GM19240 (cell line): ENCODE results near the gene EML3.
A peak's percentile ranks its signal among the peaks of the same experiment; 100 is the strongest.
"Not testable (repeated sequence)": the region's sequence is repeated elsewhere in the genome, so short reads cannot be mapped to it uniquely, and the experiment has no call there.

Experiments used
- DNase-seq: peaks from one replicate; pipeline ENCODE4 v3.0.0; 2011; ENCODE audit warnings: low spot score; ENCODE audit not compliant: insufficient read length

Gene EML3

DNA sequence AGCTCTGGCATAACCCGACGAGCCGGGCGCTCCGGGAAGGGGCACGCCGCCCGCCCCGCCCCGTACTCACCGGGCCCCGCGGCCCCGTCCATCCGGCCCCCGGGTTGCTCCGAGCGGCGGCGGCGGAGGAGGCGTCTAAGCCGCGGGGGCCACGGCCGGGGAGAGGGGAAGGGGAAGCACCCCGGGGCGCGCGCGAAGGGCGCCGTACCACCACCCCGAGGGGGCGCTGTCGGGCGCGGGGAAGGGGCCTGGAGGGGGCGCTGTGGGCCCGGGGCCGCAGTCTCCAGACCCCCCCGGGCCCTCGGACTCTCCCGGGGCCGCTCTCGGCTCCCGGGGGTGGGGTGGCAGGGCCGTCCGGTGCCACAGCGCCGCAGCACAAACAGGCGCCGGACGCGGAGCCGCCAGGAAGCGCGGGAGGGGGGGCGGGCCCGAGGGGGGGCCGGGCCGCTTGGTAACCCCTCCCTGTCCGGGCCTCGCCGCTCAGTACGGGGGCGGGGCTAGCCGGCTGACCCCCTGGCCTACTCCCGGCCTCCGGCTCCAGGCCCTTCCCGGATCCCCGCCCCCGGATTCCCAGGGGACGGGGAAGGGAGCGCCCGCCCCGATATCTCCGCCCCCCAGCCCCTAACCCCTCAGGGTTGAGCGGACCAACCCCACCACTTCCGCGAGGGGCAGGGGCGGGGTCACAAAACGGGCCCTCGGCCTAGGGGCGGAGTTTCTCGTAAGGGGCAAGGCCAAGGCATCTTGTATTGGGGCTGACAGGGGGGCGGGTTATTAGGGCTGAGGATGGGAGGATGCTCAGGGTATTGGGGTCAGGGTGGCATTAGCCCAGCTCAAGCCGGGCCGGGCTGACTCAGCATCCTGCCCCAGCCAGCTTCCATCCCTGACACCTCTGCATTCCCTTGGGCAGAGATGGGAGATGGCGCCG, at the start of gene EML3, which contains the start of gene ROM1:
TSS of gene EML3 (minus strand) at position 410 of the 925 bp plus-strand sequence. CDS start at position 92, 318 bp downstream.
TSS of gene ROM1 (plus strand) at position 892 of the 925 bp plus-strand sequence. CDS start at position 917, 25 bp downstream.
- DNase-seq = peak; percentile 75

DNA sequence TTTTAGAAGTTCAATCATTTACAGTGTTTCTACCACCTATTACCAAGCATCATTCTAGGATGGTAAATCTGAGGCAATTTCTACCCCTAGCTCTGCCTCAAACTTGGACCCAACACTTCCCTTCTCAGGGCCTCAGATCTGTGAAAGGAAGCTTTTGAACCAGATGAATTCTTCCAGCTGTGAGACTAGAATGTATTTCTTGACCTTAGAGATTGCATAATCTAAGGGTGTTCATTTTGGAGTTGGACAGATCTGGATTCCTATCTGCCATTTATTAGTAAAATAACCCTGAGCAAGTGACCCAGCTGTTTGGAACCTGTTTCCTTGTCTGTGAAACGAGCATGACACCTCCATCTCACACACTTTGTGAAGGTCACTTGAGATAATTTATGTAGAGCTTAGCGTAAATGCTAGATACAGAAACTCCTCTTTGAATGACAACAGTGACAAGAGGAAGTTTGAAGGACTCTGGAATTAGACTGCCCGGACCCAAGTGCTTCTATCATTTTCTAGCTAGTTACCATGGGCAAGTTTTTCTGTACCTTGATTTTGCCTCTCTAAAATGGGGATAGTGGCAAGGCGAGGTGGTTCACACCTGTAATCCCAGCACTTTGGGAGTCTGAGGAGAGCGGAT, 44.3 kb upstream of the EML3 start:
- no peak for DNase-seq

GRCh38 chr11:62654297-62654696, 41.7 kb upstream of the EML3 start:
- DNase-seq = no peak

GRCh38 chr11:62652161-62653006, 39.8 kb upstream of the EML3 start:
- no peak for DNase-seq

- DNase-seq = not testable (repeated sequence)
These were observed 37.7 kb upstream of the EML3 start for GRCh38 chr11:62650283-62650682.

- no peak for DNase-seq
These were observed 36.9 kb upstream of the EML3 start for GRCh38 chr11:62649486-62649885.

DNA sequence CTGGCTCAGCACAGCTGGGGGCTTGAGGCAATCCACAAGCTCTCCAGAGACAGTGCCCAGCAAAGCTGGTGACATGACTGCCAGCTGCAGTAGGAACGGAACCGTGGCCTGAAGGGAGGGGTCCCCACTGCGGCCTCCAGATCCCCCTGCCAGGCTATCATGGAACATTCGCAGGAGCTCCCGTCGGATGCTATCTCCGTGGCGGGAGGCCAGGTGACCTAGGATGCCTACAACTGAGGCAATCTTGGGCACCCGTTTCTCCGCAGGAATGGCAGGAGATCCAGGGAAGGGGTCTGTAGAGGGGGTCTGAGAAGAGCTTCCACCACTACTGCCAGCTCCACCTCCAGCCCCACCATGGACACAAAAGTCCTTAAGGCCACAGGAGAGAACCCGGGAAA, 36.4 kb upstream of the EML3 start:
- DNase-seq = no peak

GRCh38 chr11:62648185-62648966, 35.8 kb upstream of the EML3 start:
- DNase-seq = no peak

GRCh38 chr11:62647609-62648005, 35.0 kb upstream of the EML3 start:
- no peak for DNase-seq

DNA sequence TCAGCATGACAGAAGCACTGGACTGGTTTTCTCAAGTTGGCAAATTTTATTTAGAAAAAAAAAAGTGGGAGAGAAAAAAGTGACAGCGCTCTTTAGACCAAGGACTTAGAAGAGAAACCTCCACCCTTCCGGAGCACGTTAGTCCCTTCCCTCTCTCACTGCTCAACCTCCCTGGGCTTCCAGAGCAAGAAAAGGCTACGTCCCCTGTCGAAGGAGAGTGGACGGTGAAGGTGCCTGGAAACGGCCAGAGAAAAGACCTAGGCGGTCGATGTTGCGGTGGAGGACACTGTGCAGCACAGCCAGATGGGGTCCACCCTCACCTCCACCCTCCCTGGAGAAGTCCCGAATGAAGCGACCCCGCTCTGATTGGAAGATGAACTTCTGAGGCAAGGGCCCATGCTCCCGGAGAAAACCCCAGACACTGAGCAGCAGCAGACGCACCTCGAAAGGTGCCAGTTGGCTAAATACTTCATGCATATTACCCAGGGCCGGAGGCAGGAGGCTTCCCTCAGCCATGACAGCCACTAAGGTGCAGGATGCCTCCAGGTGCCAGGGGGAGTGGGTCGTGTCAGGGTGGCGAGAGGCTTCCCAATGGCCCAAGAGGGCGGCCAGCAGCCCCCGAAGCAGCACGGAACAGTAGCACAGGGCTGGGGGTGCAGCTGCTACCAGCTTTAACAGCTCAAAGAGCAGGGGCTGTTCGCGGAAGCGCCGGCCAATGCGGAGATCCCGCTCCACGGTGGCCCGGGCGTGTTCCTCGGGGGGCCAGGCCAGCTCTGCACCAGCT, 34.4 kb upstream of the EML3 start:
- DNase-seq = no peak

DNA sequence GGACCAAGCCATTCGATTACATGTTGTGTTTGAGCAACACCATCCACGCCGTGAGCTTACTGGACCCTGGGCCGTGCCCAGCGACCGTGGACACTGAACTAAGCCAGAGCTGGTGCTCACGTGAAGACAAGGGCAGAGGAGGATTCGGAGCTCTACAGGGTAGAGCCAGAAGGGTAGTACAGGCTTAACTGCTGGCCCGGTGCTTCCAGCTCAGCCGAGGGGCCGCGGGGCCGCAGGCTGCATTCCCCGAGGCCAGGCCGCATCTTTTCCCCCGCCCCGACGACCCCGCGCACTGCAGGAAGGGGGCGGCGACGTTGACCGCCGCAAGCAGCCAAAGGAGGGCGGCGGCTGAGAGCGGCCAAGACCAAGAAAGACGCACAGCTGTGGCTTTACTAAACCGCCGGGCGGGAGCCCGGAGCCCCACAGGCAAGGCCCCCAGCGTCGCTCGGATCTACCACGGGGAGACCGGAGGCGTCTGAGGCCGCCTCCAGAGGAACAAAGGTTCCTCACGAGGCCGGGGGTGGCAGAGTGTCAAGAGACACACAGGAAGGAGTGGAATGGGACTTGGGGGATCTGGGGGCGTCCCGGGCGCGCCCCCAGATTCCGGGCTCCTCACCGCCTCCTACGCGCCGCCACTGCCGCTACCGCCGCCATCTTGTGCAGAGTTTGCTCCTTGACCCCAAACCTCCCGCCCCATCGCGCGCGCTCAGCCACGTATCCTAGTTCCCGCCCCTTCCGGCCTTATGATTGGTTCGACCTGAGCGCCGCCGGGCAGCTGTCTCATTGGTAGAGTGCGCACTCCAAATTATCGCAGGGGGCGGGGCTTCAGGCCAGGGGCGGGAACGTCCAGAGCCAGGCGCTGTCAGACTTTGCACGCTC, 33.6 kb upstream of the EML3 start, which contains the start of gene GANAB:
TSS of gene GANAB (minus strand) at position 668 of the 879 bp plus-strand sequence. CDS start at position 654, 14 bp downstream.
- DNase-seq = peak; percentile 98

DNA sequence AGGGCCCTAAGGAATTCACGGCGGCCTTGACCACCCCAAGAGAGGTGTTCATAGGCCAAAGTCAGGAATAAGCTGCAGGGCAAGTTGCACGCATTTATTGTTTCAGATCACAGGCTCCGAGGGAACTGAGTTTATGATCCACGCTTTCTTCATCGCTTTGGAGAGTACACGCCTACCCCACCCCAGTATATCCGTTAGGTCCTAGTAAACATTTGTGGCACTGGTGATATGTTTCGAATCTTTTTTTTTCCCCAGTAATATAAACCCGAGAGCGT, 33.0 kb upstream of the EML3 start:
- DNase-seq = no peak

DNA sequence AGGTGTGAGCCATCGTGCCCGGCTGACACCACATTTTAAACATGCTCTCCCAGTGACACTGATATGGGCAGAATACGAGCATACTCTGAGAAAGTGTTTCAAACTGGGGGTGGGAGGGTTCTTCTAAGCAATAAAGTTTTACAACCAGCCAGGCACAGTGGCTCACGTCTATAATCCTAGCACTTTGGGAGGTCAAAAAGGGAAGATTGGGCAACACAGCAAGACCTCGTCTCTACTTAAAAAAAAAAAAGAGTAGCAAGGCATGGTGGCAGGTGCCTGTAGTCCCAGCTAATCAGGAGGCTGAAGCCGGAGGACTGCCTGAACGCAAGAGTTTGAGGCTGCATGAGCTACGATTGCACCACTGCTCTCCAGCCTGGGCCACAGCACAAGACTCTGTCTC, 31.6 kb upstream of the EML3 start:
- DNase-seq = no peak

DNA sequence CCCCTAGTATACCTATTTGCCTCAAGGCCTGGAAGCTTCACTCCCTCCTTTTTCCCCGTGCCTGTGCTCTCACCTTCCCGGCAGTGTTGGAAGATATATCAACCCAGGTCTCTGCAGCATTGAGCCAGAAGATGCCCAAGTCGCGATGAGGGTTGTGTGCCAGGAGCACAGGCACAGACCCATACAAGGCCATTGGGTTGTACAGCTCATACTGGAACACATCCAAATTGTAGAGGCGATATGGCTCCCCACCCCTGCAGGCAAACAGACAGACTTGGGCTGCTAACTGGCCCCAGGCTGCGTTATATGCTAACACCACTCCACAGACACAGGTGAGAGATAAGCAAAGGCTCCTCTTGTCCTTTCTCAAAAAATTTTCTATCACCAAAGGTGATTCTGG, 19.9 kb upstream of the EML3 start:
- no peak for DNase-seq

DNA sequence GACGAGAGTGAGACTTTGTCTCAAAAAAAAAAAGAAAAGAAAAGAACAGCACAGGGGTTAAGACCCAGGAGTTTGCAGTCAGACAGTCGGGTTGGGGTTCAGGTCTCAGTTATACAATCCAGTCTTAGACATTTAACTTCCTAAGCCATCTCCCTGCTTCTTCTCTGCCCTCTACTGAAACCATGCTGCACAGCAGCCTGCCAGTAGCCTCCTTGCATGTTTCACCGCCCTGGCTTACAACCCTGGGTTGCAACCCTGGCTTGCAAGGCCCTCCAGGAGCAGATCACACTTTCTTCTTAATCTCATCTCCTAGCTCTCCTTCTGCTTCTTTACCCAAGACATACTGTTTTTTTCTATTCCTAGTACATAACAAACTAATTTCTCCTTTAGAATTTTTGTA, 15.1 kb upstream of the EML3 start:
- DNase-seq = no peak

DNA sequence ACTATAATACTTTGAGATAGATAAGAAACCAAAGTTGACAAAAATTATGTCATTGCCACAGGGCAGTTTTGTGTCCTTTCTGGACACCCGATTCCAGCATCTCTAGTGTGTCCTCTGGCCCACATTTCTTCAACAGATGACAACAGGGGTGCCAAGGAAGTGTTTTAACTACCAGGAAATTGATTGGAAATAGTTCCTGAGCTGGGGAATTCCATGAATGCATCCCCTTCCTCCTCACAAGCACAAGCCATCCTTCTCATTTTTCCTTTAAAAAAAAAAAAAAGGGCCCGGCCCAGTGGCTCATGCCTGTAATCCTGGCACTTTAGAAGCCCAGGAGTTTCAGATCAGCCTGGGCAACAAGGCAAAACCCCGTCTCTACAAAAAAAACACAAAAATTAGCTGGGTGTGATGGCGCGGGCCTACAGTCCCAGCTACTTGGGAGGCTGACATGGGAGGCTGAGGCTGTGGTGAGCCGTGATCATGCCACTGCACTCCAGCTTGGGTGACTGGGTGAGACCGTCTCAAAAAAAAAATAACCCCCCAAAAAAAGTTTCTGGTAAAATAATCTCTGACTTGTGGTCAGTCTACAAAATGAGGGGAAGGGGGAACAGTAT, 10.0 kb upstream of the EML3 start:
- no peak for DNase-seq

DNA sequence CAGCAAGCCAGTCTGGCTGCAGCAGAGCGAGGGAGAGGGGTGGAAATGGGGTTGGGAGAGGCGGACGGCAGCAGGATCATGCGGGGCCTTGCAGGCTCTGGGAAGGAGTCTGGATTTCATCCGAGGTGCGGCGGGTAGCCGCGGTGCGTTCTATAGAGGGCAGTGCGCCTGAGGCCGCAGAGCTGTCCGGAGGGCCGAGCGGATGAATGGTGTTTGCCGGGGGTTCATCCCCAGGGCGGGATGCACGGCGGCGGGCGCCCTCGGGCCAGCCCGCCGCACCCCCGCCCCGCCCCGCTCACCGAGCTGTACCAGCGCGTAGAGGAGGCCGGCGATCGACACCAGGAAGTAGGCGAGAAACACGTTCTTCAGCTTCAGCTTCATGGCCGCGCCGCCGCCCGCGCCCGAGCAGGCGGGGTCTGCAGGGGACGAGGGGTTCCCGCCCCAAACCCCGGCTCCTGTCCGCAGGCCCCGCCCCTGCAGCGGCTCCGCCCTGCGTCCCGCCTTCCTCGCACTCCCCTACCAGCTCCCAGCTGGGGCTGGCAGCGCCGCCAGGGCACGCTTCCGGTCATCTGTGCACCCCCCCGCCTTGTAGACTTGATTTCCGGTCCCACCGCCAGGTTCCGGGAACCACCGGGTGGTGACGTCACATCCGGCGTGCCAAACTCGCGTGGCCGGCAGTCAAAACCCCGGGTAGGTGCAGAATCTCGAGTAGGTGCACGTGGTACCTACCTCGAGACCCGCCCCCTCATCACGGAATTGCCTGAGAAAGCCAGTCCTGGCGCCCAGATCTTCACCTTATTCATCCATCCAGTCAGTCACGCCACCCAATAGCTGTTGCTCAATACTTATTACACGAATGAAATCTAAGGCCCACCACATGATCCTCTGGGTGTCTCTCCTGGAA, 9.2 kb upstream of the EML3 start, which contains the start of gene B3GAT3:
TSS of gene B3GAT3 (minus strand) at position 420 of the 904 bp plus-strand sequence. CDS start at position 381, 39 bp downstream.
- DNase-seq = peak; percentile 98
